ENCODE results near the gene CCDC90B.

The CCDC90B gene

GRCh38 chr11:83252941-83253340, 33.2 kb downstream of the CCDC90B start:
- Histone ChIP-seq H3K27me3 (ENCODE audit: control insufficient read depth, insufficient read depth, low read length) (no peaks in the 10 kb centered on the region), H3K9me3 (ENCODE audit: control insufficient read depth, low read length) (no peaks in the 10 kb centered on the region), H3K9ac (ENCODE audit: low read length) (no peak overlapping the region), H3K4me1 (ENCODE audit: control insufficient read depth, insufficient read depth, low read length) (no peaks in the 10 kb centered on the region), H3K4me3 (ENCODE audit: low read length) (no peak overlapping the region), H3K36me3 (ENCODE audit: control insufficient read depth, insufficient read depth, low read length) (no peaks in the 10 kb centered on the region)

- no peak overlapping the region for H3K4me3 ChIP-seq (ENCODE audit: low read length)
- no peaks in the 10 kb centered on the region for H3K9me3 ChIP-seq (ENCODE audit: control insufficient read depth, low read length)
- no peaks in the 10 kb centered on the region for H3K4me1 ChIP-seq (ENCODE audit: control insufficient read depth, insufficient read depth, low read length)
- H3K9ac ChIP-seq (ENCODE audit: low read length): no peak overlapping the region
- H3K36me3 ChIP-seq (ENCODE audit: control insufficient read depth, insufficient read depth, low read length): no peaks in the 10 kb centered on the region
- H3K27me3 ChIP-seq (ENCODE audit: control insufficient read depth, insufficient read depth, low read length): no peaks in the 10 kb centered on the region
Observed at GRCh38 chr11:83252266-83252665, 33.9 kb downstream of the CCDC90B start.

GRCh38 chr11:83249972-83250593, 36.1 kb downstream of the CCDC90B start:
- H3K9me3 ChIP-seq (ENCODE audit: control insufficient read depth, low read length): no peaks in the 10 kb centered on the region
- H3K4me1 ChIP-seq (ENCODE audit: control insufficient read depth, insufficient read depth, low read length): no peaks in the 10 kb centered on the region
- H3K4me3 ChIP-seq (ENCODE audit: low read length): no peak overlapping the region
- H3K36me3 ChIP-seq (ENCODE audit: control insufficient read depth, insufficient read depth, low read length): no peaks in the 10 kb centered on the region
- no peak overlapping the region for H3K9ac ChIP-seq (ENCODE audit: low read length)
- no peaks in the 10 kb centered on the region for H3K27me3 ChIP-seq (ENCODE audit: control insufficient read depth, insufficient read depth, low read length)

GRCh38 chr11:83249445-83249844, 36.7 kb downstream of the CCDC90B start:
- H3K9me3 ChIP-seq (ENCODE audit: control insufficient read depth, low read length): no peaks in the 10 kb centered on the region
- H3K36me3 ChIP-seq (ENCODE audit: control insufficient read depth, insufficient read depth, low read length): no peaks in the 10 kb centered on the region
- H3K4me1 ChIP-seq (ENCODE audit: control insufficient read depth, insufficient read depth, low read length): no peaks in the 10 kb centered on the region
- no peak overlapping the region for H3K4me3 ChIP-seq (ENCODE audit: low read length)
- no peak overlapping the region for H3K9ac ChIP-seq (ENCODE audit: low read length)
- no peaks in the 10 kb centered on the region for H3K27me3 ChIP-seq (ENCODE audit: control insufficient read depth, insufficient read depth, low read length)

GRCh38 chr11:83241291-83241946, 44.7 kb downstream of the CCDC90B start:
- Histone ChIP-seq H3K27me3 (ENCODE audit: control insufficient read depth, insufficient read depth, low read length) (no peaks in the 10 kb centered on the region), H3K4me3 (ENCODE audit: low read length) (no peak overlapping the region), H3K4me1 (ENCODE audit: control insufficient read depth, insufficient read depth, low read length) (peaks cover 9% of the 10 kb centered on the region), H3K36me3 (ENCODE audit: control insufficient read depth, insufficient read depth, low read length) (no peaks in the 10 kb centered on the region), H3K9ac (ENCODE audit: low read length) (no peak overlapping the region), H3K9me3 (ENCODE audit: control insufficient read depth, low read length) (no peaks in the 10 kb centered on the region)

GRCh38 chr11:83238111-83238510, 48.1 kb downstream of the CCDC90B start:
- Histone ChIP-seq H3K4me1 (ENCODE audit: control insufficient read depth, insufficient read depth, low read length) (peaks cover 23% of the 10 kb centered on the region), H3K4me3 (ENCODE audit: low read length) (no peak overlapping the region), H3K9me3 (ENCODE audit: control insufficient read depth, low read length) (no peaks in the 10 kb centered on the region), H3K36me3 (ENCODE audit: control insufficient read depth, insufficient read depth, low read length) (no peaks in the 10 kb centered on the region), H3K9ac (ENCODE audit: low read length) (no peak overlapping the region), H3K27me3 (ENCODE audit: control insufficient read depth, insufficient read depth, low read length) (no peaks in the 10 kb centered on the region)

GRCh38 chr11:83235825-83236224, 50.3 kb downstream of the CCDC90B start:
- H3K9ac ChIP-seq (ENCODE audit: low read length): no peak overlapping the region
- peaks cover 19% of the 10 kb centered on the region for H3K4me1 ChIP-seq (ENCODE audit: control insufficient read depth, insufficient read depth, low read length)
- no peaks in the 10 kb centered on the region for H3K27me3 ChIP-seq (ENCODE audit: control insufficient read depth, insufficient read depth, low read length)
- H3K4me3 ChIP-seq (ENCODE audit: low read length): no peak overlapping the region
- no peaks in the 10 kb centered on the region for H3K9me3 ChIP-seq (ENCODE audit: control insufficient read depth, low read length)
- H3K36me3 ChIP-seq (ENCODE audit: control insufficient read depth, insufficient read depth, low read length): no peaks in the 10 kb centered on the region

- Histone ChIP-seq H3K4me1 (ENCODE audit: control insufficient read depth, insufficient read depth, low read length) (no peaks in the 10 kb centered on the region), H3K36me3 (ENCODE audit: control insufficient read depth, insufficient read depth, low read length) (no peaks in the 10 kb centered on the region), H3K4me3 (ENCODE audit: low read length) (no peak overlapping the region), H3K9ac (ENCODE audit: low read length) (no peak overlapping the region), H3K27me3 (ENCODE audit: control insufficient read depth, insufficient read depth, low read length) (no peaks in the 10 kb centered on the region), H3K9me3 (ENCODE audit: control insufficient read depth, low read length) (no peaks in the 10 kb centered on the region)
Observed at GRCh38 chr11:83223457-83223856, 62.7 kb downstream of the CCDC90B start.

- Histone ChIP-seq H3K27me3 (ENCODE audit: control insufficient read depth, insufficient read depth, low read length) (no peaks in the 10 kb centered on the region), H3K9ac (ENCODE audit: low read length) (no peak overlapping the region)
Observed at GRCh38 chr11:83222499-83222898, 63.7 kb downstream of the CCDC90B start.

GRCh38 chr11:83221694-83222093, 64.5 kb downstream of the CCDC90B start:
- H3K36me3 ChIP-seq (ENCODE audit: control insufficient read depth, insufficient read depth, low read length): no peaks in the 10 kb centered on the region
- H3K9ac ChIP-seq (ENCODE audit: low read length): no peak overlapping the region
- H3K4me1 ChIP-seq (ENCODE audit: control insufficient read depth, insufficient read depth, low read length): no peaks in the 10 kb centered on the region
- no peak overlapping the region for H3K4me3 ChIP-seq (ENCODE audit: low read length)
- H3K27me3 ChIP-seq (ENCODE audit: control insufficient read depth, insufficient read depth, low read length): no peaks in the 10 kb centered on the region
- no peaks in the 10 kb centered on the region for H3K9me3 ChIP-seq (ENCODE audit: control insufficient read depth, low read length)

More at GRCh38 chr11:83222499-83222898, 63.7 kb downstream of the CCDC90B start:
- Histone ChIP-seq H3K9me3 (ENCODE audit: control insufficient read depth, low read length) (no peaks in the 10 kb centered on the region), H3K4me3 (ENCODE audit: low read length) (no peak overlapping the region), H3K36me3 (ENCODE audit: control insufficient read depth, insufficient read depth, low read length) (no peaks in the 10 kb centered on the region), H3K4me1 (ENCODE audit: control insufficient read depth, insufficient read depth, low read length) (no peaks in the 10 kb centered on the region)

GRCh38 chr11:83220260-83220659, 65.9 kb downstream of the CCDC90B start:
- Histone ChIP-seq H3K36me3 (ENCODE audit: control insufficient read depth, insufficient read depth, low read length) (no peaks in the 10 kb centered on the region), H3K9me3 (ENCODE audit: control insufficient read depth, low read length) (no peaks in the 10 kb centered on the region), H3K4me3 (ENCODE audit: low read length) (no peak overlapping the region), H3K27me3 (ENCODE audit: control insufficient read depth, insufficient read depth, low read length) (no peaks in the 10 kb centered on the region), H3K4me1 (ENCODE audit: control insufficient read depth, insufficient read depth, low read length) (no peaks in the 10 kb centered on the region), H3K9ac (ENCODE audit: low read length) (no peak overlapping the region)

- no peaks in the 10 kb centered on the region for H3K27me3 ChIP-seq (ENCODE audit: control insufficient read depth, insufficient read depth, low read length)
- H3K9me3 ChIP-seq (ENCODE audit: control insufficient read depth, low read length): no peaks in the 10 kb centered on the region
- H3K36me3 ChIP-seq (ENCODE audit: control insufficient read depth, insufficient read depth, low read length): no peaks in the 10 kb centered on the region
- no peak overlapping the region for H3K4me3 ChIP-seq (ENCODE audit: low read length)
- no peaks in the 10 kb centered on the region for H3K4me1 ChIP-seq (ENCODE audit: control insufficient read depth, insufficient read depth, low read length)
- H3K9ac ChIP-seq (ENCODE audit: low read length): no peak overlapping the region
Observed at GRCh38 chr11:83219095-83219494, 67.1 kb downstream of the CCDC90B start.

All from mucosa of stomach (tissue), 1 donor.